ENCODE data around the gene TENT5A. TPM values are rescaled to one million over a fixed set of nuclear protein-coding genes. Genes with fewer than 3 reads are reported as not detected.
"Not testable (repeated sequence)": the region's sequence is repeated elsewhere in the genome, so short reads cannot be mapped to it uniquely, and the experiment has no call there.

The TENT5A gene
- total and polyA plus RNA-seq, 2 donors (not counting 3 experiments of a cell fraction or from before 2014, with no cell fraction given), result 0.26 to 1.2 TPM

- H3K4me1 ChIP-seq (ENCODE audit: control insufficient read depth, extremely low read depth, insufficient read depth, low read length); intact Hi-C loops (cut with micrococcal nuclease); H3K9ac ChIP-seq (replicated peaks; ENCODE audit: extremely low read depth, insufficient read depth, low read length); POLR2A ChIA-PET; BruUV-seq (replicated peaks); DNase-seq (ENCODE audit: low read depth, low spot score); dilution Hi-C loops (cut with MboI; ENCODE audit: extremely low pct_ligation_motif_present, low sequenced_read_pairs); H2AFZ ChIP-seq (ENCODE audit: low read depth, low read length); H3K27ac ChIP-seq (ENCODE audit: insufficient read depth, low read depth, low read length); H3K9me1 ChIP-seq (replicated peaks; ENCODE audit: control insufficient read depth, extremely low read depth, insufficient read depth, low read length); H3K79me2 ChIP-seq (ENCODE audit: control insufficient read depth, insufficient read depth, low read length); H3K9me3 ChIP-seq (replicated peaks; ENCODE audit: control insufficient read depth, insufficient read depth, low read length); H3K36me3 ChIP-seq (ENCODE audit: control insufficient read depth in 2 of 2, extremely low read depth in 1 of 2, insufficient read depth in 2 of 2, low read length in 2 of 2); H3K4me2 ChIP-seq (ENCODE audit: insufficient read depth, low read length); H3K4me3 ChIP-seq (replicated peaks in 1 of 3; ENCODE audit: insufficient read depth in 1 of 3, low read depth in 1 of 3, low read length in 3 of 3); FAIRE-seq; H4K20me1 ChIP-seq (replicated peaks; ENCODE audit: control insufficient read depth, extremely low read depth, insufficient read depth, low read length): not testable (repeated sequence)
- CTCF ChIA-PET, result interaction anchor here (1.3 to 1.5 kb wide), 2 partner anchors 10 to 31 kb away, joined by 5 read pairs; no protein-coding TSS in a partner anchor
- peaks cover 2 to 12% of the 10 kb centered on the region in 2 experiments for H3K27me3 ChIP-seq (ENCODE audit: control insufficient read depth in 2 of 2, insufficient read depth in 2 of 2, low read length in 2 of 2)
Observed at GRCh38 chr6:81776219-81776618, 23.7 kb upstream of the TENT5A start.

GRCh38 chr6:81774542-81774941, 22.1 kb upstream of the TENT5A start:
- ChIA-PET CTCF (interaction anchor here (1.0 kb wide), 1 partner anchor 72 kb away, joined by 3 read pairs; no protein-coding TSS in a partner anchor), POLR2A (no interaction called here)
- Histone ChIP-seq H3K4me3 (replicated peaks in 1 of 3; ENCODE audit: insufficient read depth in 1 of 3, low read depth in 1 of 3, low read length in 3 of 3) (no peak overlapping the region), H3K9ac (replicated peaks; ENCODE audit: extremely low read depth, insufficient read depth, low read length) (no peak overlapping the region), H3K27me3 (ENCODE audit: control insufficient read depth in 2 of 2, insufficient read depth in 2 of 2, low read length in 2 of 2) (peaks cover 5 to 24% of the 10 kb centered on the region in 2 experiments), H3K79me2 (ENCODE audit: control insufficient read depth, insufficient read depth, low read length) (no peaks in the 10 kb centered on the region), H3K9me1 (replicated peaks; ENCODE audit: control insufficient read depth, extremely low read depth, insufficient read depth, low read length) (no peaks in the 10 kb centered on the region), H3K36me3 (ENCODE audit: control insufficient read depth in 2 of 2, extremely low read depth in 1 of 2, insufficient read depth in 2 of 2, low read length in 2 of 2) (no peaks in the 10 kb centered on the region), H3K4me2 (ENCODE audit: insufficient read depth, low read length) (no peak overlapping the region), H3K4me1 (ENCODE audit: control insufficient read depth, extremely low read depth, insufficient read depth, low read length) (no peaks in the 10 kb centered on the region), H2AFZ (ENCODE audit: low read depth, low read length) (no peak overlapping the region), H4K20me1 (replicated peaks; ENCODE audit: control insufficient read depth, extremely low read depth, insufficient read depth, low read length) (no peaks in the 10 kb centered on the region), H3K27ac (ENCODE audit: insufficient read depth, low read depth, low read length) (no peak overlapping the region), H3K9me3 (replicated peaks; ENCODE audit: control insufficient read depth, insufficient read depth, low read length) (no peaks in the 10 kb centered on the region)
- FAIRE-seq, result no peak
- intact Hi-C loops (cut with micrococcal nuclease) (no loop called here), dilution Hi-C loops (cut with MboI; ENCODE audit: extremely low pct_ligation_motif_present, low sequenced_read_pairs) (no loop called here)
- BruUV-seq (replicated peaks), result no TSS peak
- no peak for DNase-seq (ENCODE audit: low read depth, low spot score)
- no peak for TF ChIP-seq MAX (IDR thresholded peaks at IDR 0.05; ENCODE audit: insufficient read depth, insufficient read length)
- no peak for TF ChIP-seq GATA2 (IDR thresholded peaks at IDR 0.05; ENCODE audit: insufficient read depth, insufficient read length, low read depth, low read length)
- TF ChIP-seq FOS (IDR thresholded peaks at IDR 0.05; ENCODE audit: borderline replicate concordance, insufficient read depth, low read length), result no peak
- TF ChIP-seq POLR2AphosphoS5 (IDR thresholded peaks at IDR 0.05; ENCODE audit: insufficient read depth, low read depth, low read length), result no peak
- TF ChIP-seq EZH2 (IDR thresholded peaks at IDR 0.05; ENCODE audit: borderline replicate concordance, low read depth, low read length, severe bottlenecking), result no peak
